CD4-positive, alpha-beta T cell treated with Interleukin-2 at 100 ng/mL for 4 hours (primary cell): ENCODE results near the gene SCARB1.

ENCODE experiments used
- DNase-seq: peaks from one replicate; pipeline ENCODE4 v3.0.0-alpha.2; 2020; ENCODE audit warnings: low spot score

SCARB1 gene

DNA sequence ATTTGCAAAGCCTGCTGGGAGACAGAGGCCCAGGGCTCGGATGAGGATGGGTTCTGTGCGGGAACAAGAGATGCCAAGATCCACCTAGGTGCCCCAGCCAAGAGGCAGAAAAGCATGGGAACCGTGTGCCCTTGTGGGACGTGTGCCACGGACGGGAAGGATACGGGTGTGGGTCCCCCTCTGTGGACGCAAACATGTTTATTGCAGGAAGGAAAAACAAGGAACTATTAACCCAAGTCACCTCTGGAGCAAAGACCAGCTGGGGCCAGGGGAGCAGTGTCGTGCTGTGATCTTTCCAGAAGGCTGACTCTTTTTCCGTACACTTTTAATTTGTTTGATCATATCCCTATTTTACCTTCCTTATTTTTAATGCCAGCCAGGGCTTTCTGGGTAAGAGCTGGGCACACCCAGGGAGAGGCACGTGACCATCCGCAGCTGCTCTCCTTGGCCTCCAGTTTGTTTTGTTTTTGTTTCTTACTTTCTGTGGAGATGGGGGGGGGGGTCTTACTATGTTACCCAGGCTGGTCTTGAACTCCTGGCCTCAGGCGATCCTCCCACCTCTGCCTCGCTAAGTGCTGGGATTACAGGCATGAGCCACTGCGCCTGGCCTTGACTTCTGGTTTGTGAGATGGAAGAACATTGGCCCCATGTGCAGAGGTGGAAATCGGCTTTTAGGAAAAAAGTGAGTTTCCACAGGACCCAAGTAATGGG, 20.7 kb downstream of the SCARB1 start:
- DNase-seq, result no peak

DNA sequence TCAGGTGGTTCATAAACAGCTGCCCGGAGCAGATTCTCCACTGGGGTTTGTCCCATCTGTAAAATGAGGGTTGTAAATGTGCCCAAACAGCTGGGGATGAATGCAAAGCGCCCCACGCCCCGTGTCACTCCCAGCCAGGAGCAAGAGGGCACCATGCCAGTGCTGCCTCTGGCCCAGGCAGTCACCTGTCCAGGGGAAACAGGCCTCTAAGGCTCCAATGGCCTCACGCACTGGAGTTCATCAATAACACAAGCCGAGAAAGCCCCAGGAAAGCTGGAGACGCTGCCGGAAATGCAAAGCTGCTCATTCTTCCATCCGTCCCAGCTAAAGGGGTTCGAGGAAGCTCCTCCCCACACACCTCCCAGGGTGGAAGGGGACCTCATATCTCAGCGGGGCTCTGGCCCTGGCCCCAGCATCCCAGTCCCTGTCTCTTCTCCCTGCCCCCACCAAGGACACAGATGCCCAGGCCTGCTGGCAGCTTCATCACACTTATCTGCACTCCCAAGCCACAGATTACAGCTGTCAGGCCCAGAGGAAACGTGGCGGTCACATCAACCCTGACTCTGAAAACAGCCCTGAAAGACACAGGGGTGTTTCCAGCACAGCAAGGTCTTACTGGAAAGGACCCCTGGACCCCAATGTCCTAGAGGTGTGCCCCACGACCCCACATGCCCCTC, 21.5 kb downstream of the SCARB1 start:
- DNase-seq, result no peak

DNA sequence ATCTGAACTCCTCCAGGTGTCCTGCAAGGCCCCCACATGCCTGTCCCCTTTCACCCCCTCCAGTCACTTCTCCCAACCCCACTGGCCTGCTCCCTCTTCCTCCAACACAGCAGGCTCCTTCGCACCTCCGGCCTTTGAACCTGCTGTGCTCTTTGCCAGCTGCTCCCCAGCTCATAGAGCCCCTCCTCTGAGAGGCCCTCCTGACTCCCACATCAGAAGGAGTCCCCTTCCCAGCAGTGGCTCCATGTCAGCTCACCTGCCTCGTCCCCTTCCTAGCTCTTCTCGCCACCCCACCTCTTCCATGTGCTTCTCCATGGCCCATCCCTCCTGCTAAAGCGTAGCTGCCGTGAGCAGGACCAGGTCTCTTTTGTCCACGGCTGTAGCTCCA, 22.1 kb downstream of the SCARB1 start:
- DNase-seq, result no peak

DNA sequence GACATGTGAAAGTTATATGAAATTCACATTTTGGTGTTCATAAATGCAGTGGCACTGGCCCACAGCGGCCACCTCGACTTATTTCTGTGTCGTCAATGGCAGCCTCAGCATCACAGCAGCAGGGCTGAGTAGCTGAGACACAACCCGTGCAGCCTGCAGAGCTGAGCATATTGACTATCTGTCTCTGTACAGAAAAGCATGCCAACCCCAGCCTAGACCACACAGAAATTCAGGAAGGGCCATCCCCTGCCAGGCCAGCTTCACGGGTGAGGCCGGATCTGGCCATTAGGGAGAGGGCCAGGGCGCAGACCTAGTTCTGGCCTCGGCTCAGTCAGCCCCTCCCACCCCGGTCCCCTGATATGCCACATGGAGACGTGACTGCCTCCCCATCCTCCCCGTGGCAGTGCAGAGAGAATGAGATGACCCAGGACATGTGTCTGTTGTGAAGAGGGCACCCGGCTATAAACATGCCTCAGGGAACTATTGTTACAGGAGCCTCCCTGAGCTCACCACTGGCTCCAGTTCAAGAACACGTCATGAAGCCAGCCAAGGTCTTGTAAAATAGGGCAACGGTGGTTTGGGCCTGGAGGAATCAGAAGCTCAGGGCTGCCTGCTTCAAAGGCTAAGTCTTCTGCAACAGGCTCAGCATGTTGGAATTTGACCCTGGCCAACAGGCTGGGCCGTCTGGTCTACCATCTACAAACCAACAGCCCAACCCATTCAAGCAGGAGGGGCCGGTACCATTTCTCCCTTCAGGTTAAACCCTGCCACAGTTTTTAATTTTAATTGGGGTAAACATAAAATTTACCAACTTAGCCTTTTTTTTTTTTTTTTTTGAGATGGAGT, 25.5 kb downstream of the SCARB1 start:
- no peak for DNase-seq

DNA sequence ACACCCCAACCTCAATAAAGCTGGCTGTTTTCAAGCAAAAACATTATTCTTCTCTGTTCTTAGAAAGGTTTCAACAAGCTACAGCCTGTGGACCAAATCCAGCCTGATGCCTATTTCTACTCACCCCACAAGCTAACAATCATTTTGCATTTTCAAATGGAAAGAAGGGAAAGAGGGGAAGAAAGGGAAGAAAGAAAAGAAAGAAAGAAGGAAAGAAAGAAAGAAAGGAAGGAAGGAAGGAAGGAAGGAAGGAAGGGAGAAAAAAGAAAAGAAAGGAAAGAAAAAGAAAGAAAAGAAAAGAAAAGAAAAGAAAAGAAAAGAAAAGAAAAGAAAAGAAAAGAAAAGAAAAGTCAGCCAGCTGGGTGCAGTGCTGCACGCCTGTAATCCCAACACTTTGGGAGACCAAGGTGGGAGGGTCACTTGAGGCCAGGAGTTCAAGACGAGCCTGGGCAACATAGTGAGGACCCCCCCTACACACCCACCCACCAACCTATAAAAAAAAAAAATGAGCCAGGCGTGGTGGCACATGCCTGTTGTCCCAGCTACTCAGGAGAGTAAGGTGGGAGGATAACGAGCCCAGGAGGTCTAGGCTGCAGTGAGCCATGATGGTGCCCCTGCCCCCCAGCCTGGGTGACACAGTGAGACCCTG, 26.3 kb downstream of the SCARB1 start:
- no peak for DNase-seq

DNA sequence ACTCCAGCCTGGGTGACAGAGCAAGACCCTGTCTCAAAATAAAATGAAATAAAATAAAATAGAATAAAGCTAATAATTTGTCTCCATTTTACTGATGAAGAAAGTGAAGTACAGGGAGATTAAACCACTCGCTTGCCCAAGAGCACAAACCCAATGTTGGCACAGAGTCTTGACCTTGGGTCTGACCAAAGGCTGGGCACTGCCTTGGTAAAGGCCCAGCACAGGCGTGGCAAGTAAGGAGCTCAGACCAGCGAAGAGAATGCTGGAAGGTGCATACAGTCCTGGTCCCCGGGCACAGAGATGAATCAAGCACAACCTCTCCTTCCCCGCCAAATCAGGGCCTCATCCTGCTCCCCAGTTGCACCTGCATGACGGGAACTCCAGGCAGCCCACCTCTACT, 26.9 kb downstream of the SCARB1 start:
- no peak for DNase-seq

DNA sequence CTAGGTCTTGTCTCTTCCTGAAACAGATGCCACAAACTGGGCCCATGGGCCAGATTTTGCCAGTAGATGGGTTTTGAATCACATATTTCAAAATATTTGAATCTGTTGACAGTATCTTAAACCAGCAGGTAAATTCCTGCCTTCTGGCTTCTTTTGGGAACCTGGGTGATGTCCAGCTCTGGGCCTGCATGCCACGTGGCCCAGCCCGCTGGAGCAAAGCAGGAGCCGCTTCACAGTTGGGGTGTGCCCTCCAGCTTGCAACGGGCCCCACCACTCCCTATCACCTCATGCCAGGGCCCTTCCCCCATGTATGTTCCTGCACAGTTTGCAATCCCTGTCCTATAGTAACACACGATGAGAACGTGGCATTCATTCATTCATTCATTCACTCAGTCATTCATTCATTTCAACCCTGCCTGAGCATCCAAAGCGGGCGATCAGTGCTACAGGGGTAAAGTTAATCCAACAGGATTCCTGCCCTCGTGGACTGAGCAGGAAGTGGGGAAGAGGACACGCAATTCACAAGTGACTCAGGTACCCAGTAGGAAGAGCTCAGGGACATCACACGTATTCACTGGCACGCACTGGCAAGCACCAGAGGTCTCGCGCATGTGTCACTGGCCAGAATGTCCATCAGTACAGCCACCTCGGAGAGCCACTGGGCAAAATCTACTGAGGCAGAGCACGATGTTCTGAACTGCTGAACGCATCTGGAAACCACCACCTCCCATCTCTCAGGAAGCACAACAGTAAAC, 27.8 kb downstream of the SCARB1 start:
- DNase-seq, result no peak

DNA sequence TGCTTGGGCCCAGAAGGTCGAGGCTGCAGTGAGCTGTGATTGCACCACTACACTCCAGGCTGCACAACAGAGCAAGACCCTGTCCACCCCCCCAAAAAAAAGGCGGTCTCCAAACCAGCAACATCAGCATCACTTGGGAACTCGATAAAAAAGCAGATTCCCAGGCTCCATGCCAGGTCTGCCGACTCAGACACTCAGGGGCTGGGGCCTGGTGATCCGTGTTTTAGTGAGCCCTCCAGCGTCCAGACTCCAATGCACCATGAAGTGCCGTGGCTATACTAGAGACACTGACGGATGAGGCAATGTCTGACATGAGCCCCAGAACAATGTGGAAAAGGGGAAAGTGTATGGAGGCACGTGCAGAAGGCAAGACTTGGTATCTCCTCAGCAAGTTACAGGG, 28.8 kb downstream of the SCARB1 start:
- no peak for DNase-seq

DNA sequence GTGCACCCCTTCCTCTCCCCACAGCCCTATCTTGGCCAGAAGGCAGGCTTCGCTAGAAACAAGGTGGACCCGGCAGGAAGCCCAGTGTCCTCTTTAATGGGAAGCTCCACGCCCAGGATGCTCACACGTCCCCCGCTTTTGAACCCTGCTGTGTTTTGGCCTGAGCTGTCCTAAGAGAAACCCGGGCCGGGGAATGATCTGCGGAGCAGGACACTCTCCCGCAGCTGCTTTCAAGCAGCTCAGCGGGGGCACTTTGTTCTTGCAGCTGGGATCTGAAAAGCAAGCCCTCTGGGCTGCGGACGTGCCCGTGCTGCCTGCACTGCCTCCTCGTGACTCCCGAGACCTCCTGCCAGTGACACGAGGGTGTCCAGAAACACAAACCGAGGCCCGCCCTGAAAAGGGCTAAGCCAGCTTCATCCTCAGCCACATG, 30.0 kb downstream of the SCARB1 start:
- no peak for DNase-seq

DNA sequence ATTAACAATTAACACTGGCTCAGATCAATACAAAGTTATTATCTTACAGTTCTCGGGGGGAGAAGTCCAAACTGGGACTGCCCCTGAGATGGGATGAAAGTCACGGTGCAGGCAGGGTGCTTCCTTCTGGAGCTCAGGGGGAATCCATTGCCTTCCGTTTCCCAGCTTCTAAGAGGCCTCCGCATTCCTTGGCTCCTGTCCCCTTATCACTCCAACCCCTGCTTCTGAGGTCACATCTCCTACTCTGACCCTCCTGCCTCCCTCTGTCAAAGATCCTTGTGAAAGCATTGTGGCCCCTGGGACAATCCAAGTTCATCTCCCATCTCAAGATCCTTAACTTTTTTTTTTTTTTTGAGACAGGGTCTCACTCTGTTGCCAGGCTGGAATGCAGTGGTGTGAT, 30.8 kb downstream of the SCARB1 start:
- DNase-seq, result no peak

DNA sequence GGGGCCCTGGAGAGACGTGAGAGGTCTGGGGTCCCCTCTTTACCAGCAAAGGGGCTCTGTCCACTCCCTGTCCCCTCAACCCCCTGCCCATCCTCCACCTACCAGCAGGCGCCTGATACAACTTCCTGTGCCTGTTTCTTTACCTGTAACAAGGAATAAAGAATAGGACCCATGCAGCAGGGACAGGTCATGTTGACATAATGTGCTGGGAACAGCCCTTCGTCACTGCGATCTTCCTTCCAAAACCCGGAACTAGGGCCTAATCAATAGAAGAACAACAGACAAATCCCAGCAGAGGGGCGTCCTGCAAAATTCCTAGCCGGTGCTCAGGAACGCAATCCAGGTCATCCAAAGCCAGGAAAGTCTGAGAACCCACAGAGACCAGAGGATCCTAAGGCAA, 32.1 kb downstream of the SCARB1 start:
- no peak for DNase-seq

DNA sequence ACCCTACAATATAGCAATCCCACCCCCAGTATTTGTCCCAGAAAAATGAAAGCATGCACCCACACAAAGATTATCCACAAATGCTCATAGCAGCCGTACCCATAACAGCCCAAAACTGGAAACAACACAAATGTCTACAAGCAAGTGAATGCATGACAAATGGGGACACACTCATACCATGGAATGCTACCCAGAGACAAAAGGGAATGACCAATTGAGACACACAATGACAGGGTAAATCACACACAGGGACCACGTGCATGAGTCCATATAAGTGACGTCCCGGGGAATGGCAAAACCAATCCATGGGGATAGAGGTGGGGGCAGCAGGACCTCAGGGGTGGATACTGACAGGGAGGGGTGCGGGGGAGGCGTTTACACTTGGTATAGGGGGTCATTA, 33.4 kb downstream of the SCARB1 start:
- DNase-seq, result no peak

DNA sequence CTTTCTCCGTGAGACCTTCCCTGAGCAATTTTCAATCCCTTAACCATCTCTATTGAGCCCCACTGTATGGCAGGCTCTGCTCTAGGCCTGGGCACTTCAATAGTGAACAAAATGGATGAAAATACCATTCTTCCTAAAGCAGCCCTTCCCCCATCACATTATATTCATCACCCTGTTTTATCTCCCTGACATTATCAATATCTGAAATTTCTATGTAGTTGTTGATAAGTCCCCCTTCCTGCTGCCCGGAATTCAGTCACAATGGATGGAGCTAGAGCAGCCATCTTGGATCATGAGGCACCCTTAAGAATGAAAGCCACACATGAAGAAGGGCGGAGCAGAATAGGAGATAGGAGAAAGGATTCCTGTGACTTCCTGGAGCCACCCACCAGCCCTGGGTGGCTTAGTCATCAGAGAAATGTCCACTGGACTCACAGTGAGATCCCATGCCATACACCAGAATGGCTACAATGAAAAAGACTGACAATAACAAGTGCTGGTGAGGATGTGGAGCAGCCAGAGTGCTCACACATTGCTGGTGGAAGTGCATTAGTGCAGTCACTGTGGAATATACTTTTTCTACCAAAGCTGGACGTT, 33.9 kb downstream of the SCARB1 start:
- no peak for DNase-seq

DNA sequence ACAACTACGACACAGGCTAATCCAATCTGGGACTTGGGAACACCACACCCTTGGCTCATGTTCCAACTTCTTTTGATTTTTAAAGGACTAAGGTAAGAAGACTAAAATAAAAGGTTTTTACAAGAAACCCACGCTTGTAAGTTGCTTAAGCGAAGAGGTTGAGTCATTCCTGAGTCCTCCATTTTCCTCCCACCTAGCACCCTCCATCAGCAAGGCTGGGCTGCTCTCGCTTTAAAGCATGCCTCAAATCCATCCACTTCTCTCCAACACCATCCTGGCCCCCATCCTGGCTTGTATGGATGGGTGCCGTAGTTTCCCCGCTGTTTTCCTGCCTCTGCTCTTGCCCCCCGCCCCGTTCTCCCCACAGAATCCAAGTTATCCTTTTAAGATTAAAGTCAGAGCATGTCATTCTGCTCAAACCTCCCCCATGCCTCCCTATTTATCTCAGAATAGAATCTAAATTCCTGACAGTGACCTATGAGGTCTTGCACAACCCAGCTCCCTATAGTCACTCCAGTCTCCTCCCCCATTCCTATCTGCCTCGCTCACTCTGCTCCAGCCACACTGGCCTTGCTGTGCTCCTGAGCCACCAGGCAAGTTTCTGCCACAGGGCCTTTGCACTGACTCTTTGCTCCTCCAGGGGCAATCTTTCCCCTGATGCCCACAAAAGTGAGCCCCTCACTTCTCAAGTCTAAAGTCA, 34.5 kb downstream of the SCARB1 start:
- no peak for DNase-seq

DNA sequence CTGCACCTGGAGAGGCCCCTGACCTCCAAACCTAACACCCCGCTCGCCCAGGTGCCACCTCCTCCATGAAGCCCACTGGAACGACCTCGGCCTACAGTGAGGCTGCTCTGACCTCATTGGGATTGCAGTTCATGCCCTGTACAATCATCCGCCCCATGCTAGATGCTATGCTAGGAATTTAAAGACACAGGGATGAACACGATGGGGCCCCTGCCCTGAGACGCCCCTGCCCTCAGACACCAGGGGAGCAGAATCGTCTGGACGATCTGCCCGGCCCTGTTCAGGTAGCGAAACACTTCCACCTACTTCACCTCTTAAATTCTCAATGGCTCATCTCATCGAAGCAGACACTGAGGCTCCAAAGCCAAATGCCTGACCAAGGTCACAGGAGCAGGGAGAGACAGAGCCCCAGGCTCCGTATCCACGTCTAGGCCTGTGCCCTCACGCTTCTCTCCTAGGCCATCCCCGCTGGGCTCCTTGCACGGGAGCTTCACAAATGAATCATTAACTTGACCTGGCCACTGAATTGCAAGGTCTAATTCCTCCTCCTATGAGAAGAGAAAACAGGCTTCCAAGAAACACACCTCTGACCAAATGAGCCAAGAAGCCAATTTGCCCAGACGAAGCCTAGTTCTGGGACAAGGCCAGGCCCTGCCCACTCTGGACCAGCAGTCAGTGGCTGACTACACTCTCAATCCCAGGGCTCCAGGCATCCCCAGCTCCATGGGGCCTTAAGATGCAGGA, 35.2 kb downstream of the SCARB1 start:
- DNase-seq, result no peak

DNA sequence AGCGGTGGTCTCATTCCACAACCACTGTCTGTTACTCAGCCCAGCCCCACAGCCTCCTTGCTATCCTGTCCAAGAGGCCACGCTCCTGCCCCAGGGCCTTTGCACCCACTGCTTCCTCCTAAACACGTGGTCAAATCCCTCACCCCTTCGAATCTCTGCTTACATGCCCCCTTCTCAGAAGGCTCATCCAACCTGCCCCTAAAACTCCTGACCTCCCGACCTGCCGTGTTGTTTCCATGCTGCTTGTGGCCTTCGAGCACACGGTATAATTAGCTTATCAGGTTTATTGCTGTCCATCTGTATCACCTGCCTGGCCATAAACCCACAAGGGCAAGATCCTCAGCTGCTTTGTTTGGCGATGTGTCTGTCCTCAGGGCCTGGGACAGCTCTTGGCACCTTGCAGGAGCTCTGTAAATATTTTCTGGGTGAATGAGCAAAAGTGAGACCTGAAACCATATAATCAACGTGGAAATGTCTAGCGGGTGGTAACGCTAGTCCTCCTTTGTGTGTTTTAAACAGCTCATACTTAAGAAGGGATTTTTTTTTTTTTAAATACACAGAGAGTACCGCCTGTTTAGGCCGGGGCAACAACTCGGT, 36.0 kb downstream of the SCARB1 start:
- DNase-seq, result no peak

DNA sequence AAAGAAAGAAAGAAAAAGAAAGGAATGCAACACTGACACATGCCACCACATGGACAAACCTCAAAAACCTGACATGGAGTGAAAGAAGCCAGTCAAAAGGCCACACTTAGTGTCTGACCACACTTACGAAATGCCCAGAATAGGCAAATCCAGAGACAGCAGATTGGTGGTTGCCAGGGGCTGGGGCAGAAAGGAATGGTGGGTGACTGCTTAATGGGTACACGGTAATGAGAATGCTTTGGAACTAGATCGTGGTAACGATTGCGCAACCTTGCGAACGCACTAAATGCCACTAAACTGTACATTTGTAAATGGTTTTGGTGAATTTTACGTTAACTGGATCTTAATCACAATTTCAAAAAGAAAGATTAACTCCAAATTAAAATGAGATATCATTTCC, 39.5 kb downstream of the SCARB1 start:
- DNase-seq, result no peak

DNA sequence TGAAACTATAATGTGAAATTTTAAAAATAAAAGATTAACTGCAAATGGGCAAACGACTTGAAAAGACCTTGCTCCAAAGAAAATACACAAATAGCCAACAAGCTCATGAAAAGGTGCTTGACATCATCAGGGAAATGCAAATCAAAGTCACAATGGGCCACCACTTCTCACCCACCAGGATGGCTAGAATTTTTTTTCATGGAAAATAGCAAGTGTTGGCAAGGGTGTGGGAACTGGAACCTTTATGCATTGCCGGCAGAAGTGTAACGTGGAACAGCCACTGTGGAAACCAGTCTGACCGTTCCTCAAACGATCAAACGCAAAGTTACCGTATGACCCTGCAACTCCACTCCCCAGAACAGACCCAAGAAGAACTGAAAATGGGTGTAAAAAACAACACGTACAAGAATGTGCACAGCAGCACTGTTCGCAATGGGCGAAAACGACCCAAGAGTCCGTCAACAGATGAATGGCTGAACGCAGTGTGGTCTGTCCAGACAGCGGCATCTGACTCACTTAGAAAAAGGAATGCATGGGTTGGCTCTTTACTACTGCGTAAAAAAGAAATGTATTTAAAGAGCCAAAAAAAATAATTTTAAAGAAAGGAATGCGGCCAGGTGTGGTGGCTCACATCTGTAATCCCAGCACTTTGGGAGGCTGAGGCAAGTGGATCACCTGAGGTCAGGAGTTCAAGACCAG, 40.2 kb downstream of the SCARB1 start:
- DNase-seq, result no peak

DNA sequence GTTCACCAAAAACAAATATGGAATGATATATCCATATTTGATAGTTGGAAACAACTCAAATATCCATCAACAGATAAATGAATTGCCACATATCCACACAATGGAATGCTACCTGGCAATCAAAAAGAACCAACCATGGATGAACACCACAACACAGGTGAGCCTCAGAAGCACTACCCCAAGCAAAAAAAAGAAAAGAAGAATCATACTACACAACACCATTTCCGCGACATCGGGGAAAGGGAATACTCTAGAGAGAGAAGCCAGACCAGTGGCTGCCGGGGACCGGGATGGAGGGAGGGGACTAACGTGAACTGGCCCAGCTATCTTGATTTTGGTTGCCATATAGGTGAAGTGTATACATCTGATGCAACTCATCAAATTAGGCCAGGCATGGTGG, 41.4 kb downstream of the SCARB1 start:
- DNase-seq, result no peak
